Activated CD8-positive, alpha-beta memory T cell treated with anti-CD3 and anti-CD28 coated beads, Interleukin-2, amount 50 U/mL, for 1 hour (primary cell): Measurements from ENCODE around the gene MRPS6.

Experiments
- DNase-seq: peaks from one replicate; pipeline ENCODE4 v3.0.0-alpha.2; 2020; ENCODE audit errors: extremely low read depth

The MRPS6 gene

GRCh38 chr21:34073032-34073748, at the start of gene MRPS6, which contains the start of gene SLC5A3:
TSS of gene MRPS6 (plus strand) at chr21:34073578. CDS start at chr21:34073701, 123 bp downstream.
TSS of gene SLC5A3 (plus strand) at chr21:34073578. CDS start at chr21:34095199, 21,621 bp downstream.
- DNase-seq = peak; percentile 50

GRCh38 chr21:34023691-34024373, 49.5 kb upstream of the MRPS6 start:
- no peak for DNase-seq

DNA sequence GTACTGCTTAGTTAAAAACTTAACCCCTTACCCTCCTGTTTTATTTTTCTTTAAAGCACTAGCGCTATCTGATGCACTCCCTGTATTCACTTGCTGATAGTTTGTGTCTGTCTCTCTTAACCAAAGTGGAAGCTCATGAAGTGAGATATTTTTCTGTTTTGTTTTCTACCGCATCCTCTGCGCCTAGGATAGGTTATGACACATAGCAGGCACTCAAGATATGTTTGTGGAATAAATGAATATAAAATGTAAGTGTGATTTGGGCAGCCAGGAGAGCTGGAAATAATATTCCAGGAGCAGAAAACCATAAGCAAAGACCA, 49.0 kb upstream of the MRPS6 start:
- DNase-seq = no peak

GRCh38 chr21:34027721-34028461, 45.5 kb upstream of the MRPS6 start:
- DNase-seq = no peak

DNA sequence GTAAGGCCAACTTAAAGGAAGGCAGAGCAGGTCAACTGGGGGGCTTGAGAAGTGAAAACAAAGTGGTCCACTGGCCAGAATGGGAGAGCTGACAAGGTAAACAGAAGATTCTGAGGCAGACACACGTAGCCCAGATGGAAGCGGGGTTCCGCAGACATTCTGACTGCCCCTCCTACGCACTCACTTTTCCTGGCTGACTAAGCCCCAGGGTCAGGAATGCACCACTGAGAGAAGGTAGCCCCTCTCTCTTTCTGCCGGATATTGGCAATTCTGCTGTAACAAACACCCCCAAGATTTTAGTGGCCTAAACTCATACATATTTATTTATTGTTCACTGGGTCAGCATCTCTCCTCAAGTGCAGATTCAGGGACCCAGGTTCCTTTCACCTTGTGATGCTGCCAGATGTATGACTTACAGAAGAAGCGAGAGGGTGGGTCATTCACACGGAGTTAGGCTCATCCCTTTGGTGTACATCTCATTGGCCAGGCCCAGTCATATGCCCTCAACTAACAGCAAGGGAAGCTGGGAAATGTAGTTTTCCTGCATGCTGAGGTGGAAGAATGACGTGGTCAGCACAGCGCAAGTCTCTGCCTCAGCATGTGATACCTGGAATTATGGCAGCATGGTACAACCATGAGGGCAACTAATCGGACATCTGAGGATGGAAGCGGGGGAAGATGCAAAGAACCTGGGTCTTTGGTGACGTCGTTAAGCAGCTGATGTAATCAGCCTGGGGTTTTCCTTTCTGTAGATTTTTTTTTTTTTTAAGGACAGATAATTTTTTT, 43.4 kb upstream of the MRPS6 start:
- DNase-seq = no peak

GRCh38 chr21:34031835-34032370, 41.5 kb upstream of the MRPS6 start:
- DNase-seq = no peak

DNA sequence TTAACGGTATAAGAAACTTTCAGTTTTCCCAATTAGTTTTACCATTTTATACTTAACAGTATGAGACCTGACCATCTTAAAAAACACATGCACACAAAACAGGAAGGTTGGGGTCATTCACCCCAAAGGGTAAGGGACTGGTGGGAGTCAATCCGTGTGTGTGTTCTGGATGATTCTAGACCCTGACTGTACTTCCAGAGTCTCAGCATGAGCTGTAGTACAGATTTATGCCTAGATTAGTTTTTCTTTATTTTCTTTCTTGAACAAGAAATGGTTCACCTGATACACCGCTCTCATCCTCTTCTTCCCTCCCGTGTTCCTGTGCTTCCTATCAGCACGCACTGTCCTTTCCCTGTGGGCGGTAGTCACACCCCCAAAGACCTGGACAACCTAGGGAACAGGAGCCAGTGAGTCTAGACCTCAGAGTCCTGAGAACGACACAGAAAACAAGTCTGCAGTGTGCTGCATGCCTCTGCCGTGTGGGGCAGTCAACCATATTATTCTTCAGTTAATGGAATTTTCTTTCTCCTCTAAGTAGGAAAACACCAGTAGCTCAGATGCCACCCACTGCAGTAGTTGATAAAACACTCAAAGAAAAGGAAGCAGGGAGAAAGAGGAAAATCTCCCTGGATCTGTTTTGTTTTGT, 38.9 kb upstream of the MRPS6 start:
- DNase-seq = no peak

DNA sequence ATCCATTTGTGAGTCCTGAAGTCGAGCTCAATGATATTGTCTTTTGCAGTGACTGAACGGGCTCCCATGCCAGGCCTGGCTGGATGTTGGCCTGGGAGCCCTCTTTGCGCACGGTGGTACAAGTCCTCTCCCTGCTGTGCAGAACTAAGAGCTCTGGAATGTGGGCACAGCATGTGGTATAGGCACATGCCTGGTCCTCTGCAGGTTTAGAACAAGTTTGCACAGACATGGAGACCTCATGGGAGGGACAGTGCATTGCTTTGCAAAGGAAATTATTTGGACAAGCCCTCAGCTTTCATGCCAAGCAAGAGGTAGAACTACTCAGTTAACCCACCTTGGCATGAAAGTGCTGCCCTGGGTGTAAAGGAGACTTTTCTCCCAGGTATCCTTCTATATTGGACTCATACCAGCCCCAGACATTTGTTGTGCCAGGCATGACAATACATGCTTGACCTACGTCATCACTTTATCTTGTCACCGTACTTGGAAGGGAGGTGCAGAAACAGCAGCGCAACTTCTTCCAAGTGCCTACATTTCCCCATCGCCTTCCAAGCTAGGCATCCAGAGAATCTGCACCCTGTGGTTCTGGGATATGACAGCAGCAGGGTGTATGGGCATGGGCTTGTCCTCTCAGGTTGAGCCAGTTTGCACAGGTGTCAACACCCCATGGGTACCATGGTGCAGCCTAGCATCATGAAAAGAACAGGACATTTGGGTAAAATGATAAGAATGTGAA, 37.6 kb upstream of the MRPS6 start:
- DNase-seq = no peak

- no peak for DNase-seq
These were observed 36.2 kb upstream of the MRPS6 start for GRCh38 chr21:34037009-34037795.

DNA sequence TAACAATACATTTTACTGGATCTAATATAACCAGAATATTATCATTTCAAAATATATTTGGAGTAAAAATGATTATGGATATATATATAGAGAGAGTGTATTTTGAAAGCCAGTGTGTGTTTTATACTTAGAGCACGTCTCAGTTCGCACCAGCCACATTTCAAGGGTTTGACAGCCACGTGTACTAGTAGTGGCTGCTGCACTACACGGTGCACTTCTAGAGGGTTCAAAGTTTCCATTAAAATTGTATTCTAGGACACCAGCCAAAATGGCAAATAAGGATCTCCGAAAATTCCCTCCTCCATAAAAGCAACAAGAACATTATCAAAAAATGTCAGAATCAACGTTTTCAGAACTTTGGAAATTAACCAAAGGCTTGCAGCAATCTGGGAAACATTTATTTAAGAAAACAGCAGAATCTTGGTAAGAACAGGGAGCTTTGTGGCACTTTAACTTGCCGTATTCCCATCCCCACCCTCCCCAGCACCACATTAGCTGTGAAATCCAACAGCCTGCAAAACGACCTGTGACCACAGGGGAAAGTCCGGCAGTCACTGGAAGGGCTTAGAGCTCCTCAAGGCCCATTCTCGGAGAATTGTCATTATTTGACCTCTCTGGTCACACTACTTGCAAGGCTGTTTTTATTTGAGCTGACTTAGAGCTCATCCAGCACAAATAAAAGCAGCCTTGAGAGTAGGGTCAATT, 33.5 kb upstream of the MRPS6 start:
- DNase-seq = no peak

DNA sequence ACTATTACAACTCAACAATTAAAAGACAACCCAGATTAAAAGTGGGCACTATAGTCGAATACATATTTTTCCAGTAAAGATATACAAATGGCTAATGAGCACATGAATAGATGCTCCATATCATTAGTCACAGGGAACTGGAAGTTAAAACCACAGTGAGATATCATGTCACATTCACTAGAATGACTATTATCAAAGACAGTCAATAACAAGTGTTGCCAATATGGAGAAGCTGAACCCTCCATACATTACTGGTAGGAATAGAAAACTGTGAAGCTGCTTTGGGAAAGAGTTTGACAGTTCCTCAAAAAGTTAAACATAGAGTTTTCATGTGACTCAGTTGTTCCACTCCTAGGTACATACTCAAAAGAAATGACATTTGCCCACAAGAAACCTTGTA, 30.6 kb upstream of the MRPS6 start:
- no peak for DNase-seq

DNA sequence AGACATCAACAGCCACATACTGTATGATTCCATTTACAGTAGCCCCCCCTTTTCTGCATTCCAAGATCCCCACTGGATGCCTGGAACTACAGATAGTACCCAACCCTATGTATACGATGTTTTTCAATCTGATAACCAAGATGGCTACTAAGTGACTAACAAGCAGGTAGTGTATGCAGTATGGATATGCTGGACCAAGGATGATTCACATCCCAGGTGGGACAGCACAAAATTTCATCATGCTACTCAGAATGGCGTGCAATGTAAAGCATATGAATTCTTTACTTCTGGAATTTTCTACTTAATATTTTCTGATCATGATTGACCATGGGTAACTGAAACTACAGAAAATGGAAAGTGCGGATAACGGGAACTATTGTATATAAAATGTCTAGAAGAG, 30.0 kb upstream of the MRPS6 start:
- DNase-seq = no peak

DNA sequence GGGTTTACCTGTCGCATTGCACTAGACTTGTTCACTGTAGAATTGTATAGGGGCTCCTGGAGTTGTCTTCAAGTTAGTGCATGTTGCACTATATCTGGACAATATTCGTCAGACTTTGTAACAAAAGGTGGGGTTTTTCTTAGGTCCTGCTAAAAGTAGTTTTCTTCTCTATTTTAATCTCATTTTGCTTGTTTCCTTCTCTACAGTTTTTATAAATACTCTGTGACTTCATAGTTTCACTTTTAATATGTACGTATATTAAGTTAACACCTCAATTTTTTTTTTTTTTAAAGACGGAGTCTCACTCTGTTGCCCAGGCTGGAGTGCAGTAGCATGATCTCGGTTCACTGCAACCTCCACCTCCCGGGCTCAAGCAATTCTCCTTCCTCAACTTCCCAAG, 26.5 kb upstream of the MRPS6 start:
- DNase-seq = no peak

- DNase-seq = no peak
These were observed 25.5 kb upstream of the MRPS6 start for GRCh38 chr21:34047835-34048234.

DNA sequence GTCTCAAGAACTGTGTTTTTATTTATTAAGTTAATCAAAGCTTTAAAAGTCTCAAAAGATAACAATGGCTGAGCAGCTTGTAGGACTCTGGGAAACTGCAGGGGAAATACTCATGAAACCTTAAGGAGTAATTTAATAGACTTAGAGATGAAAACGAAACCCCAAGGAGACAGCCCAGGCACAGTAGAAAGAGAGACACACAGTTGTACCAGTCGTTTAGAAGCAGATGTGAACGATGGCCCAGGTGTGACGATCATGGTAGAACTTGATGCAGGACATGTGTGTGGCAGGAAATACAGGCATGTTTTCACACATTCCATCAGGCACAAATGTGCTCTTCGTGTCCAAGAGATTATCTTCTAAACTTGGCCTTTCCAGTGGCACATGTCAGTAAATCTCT, 21.2 kb upstream of the MRPS6 start:
- no peak for DNase-seq

- DNase-seq = no peak
These were observed 19.1 kb upstream of the MRPS6 start for GRCh38 chr21:34054259-34054658.

DNA sequence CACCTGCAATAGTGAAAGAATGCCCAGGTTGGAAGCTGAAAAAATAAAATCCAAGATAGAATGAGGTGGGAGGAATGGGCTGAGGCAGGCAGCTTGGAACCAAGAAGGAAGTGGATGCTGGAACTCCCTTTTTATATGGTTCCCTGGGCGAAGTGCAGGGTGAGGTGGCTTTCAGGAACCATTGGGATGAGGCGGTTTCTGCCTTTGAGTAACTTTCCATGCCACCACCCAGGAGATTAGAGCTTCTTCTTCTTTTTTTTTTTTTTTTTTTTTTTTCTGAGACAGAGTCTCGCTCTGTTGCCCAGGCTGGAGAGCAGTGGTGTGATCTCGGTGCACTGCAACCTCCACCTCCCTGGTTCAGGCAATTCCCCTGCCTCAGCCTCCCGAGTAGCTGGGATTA, 17.8 kb upstream of the MRPS6 start:
- DNase-seq = no peak

GRCh38 chr21:34061983-34062382, 11.4 kb upstream of the MRPS6 start:
- DNase-seq = no peak

- DNase-seq = no peak
These were observed 8.4 kb upstream of the MRPS6 start for GRCh38 chr21:34065027-34065426.
